ENCODE data around the gene SGSH.

The SGSH gene

GRCh38 chr17:80182118-80182844 lies 37.9 kb downstream of the SGSH start:
- no peak for DNase-seq

DNA sequence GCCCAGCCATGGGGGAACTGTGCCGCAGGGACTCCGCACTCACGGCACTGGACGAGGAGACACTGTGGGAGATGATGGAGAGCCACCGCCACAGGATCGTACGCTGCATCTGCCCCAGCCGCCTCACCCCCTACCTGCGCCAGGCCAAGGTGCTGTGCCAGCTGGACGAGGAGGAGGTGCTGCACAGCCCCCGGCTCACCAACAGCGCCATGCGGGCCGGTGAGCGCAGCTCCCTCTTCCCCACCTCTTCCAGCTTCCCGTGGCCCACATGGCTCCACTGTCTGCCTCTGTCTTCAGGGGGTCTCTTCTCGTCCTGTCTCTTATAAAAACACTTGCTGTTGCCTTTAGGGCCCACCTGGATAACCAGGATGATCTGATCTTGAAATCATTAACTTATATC lies 38.7 kb downstream of the SGSH start:
- no peak for DNase-seq

DNA sequence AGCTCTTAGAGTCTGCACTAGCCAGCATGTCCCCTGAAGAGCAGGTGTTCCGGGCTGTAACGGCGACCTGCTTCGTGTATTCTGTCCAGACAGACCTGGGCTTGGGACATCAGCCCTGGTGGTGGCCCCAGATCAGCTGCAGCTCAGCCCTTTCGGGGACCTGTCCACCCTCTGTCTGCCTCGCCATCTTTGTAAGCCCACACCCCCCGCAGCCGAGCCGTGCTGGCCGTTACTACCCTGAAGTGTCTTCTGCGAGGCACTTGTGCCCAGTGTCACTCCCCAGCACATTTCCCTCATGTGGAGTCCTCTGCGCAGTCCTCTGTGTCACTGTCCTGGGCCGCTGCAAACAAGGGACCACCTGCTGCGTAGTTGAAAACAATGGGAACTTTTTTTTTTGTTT lies 39.9 kb downstream of the SGSH start:
- DNase-seq, result no peak

GRCh38 chr17:80177986-80178595 lies 42.0 kb downstream of the SGSH start:
- DNase-seq, result no peak

GRCh38 chr17:80176757-80177156 lies 43.4 kb downstream of the SGSH start:
- no peak for DNase-seq

- DNase-seq, result no peak
Observed at GRCh38 chr17:80173916-80174315, 46.2 kb downstream of the SGSH start.

DNA sequence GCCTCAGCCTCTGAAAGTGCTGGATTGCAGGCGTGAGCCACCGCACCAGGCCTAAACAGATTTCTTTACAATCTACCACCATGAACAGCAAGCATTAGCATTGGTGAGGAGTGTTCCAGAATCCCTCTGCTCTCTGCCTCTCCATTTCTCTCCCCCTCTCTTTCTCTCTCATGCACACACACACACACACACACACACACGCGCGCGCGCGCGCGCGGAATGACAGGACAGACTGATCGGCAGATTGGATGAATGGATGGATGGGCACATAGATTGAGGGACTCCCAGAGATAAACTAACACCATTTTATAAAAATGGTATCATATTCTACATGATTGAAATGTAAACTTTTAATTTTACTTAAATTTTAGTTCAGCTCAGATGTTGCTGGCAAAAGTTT lies 47.0 kb downstream of the SGSH start:
- DNase-seq, result no peak

GRCh38 chr17:80171681-80172080 lies 48.5 kb downstream of the SGSH start:
- DNase-seq, result no peak

GRCh38 chr17:80169784-80170500 lies 50.2 kb downstream of the SGSH start, which contains the start of gene CARD14:
Gene CARD14, plus strand, starts transcription at chr17:80170030. Its CDS starts 11,409 bp downstream, at chr17:80181439.
- no peak for DNase-seq

DNA sequence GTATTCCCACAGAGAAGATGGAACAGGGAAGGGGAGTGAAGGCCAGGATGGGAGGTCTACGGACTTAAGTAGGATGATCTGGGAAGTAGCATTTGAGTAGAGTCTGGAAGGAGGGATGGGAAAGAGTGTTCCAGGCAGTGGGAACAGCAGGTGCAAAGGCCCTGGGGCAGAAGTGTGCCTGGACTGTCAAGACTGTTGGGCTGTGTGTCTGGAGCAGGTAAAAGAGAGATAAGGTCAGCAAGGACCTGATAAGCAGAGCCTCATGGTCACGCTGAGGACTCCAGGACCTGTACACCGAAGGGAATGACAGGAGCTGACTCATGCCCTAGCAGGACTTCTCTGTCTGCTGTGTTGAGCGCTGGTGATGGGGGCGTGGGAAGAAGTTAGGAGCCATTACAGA lies 51.0 kb downstream of the SGSH start:
- no peak for DNase-seq

- no peak for DNase-seq
Observed at GRCh38 chr17:80168371-80168770, 51.8 kb downstream of the SGSH start.

GRCh38 chr17:80166446-80166845 lies 53.7 kb downstream of the SGSH start:
- no peak for DNase-seq

- no peak for DNase-seq
Observed at GRCh38 chr17:80164185-80164584, 55.9 kb downstream of the SGSH start.

DNA sequence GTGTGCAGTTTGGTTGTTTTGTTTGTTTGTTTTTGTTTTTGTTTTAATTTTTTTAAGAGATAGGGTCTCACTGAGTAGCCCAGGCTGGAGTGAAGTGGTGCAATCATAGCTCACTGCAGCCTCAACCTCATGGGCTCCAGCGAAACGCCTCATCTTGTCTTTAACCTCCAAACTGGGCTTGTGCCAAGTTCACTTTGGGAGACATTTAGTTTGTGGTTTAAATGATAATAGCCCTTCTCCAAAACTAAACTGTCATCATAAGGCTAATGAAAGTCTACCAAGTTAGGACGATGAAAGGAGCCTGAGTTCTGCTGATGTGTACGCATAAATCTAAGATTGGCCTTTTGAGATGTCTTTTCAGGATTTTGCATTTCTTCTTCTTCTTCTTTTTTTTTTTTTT lies 56.8 kb downstream of the SGSH start:
- DNase-seq, result no peak

DNA sequence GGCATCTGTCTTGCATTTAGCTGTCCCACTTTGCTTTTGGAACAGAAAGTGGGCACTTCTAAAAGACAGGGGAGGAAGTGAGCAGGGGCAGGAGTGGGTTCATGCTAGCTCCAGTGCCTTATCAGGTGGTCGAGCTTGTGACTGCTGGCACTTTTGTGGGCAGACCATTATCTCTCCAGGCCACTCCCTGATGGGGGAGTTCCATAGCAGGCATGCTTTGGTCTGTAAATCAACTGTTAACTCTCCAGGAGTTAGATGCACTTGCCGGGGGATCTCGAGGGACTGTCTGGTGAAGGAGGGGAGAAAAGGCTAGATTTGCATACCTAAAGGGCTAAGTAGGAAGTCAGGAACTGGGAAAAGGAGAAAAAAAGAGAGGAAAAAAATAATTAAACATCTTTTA lies 59.6 kb downstream of the SGSH start:
- DNase-seq, result no peak
